A549 (cell line): ENCODE data around the gene TIPARP. TPM values are rescaled to one million over a fixed set of nuclear protein-coding genes. Genes with fewer than 3 reads are reported as not detected.

Experiments
- ATAC-seq, 2 experiments: fragments of 200-7000 bp in 1 of 2; fragments of >200 bp in 1 of 2; cut with Nextera tagmentation in 1 of 2; cut with Tn5 transposase in 1 of 2; 3 replicates each; pipeline versions ENCODE4 v1.8.0 to v1.9.1; 2018 to 2020; ENCODE audit warnings: mild to moderate bottlenecking in 1 of 2, moderate library complexity in 1 of 2
- CTCF ChIA-PET: fragments of 300-600 bp; sonication (Branson Sonifier 250); formaldehyde crosslinking; extraction: SDS; loops from one replicate; lab custom pipeline; 2021; ENCODE audit warnings: antibody characterized with exemption, inconsistent platforms; lab: Yijun Ruan, JAX
- POLR2A ChIA-PET: fragments of 350-600 bp; formaldehyde crosslinking; extraction: SDS; loops from one replicate; lab custom pipeline; 2021; ENCODE audit warnings: antibody characterized with exemption, inconsistent platforms; lab: Yijun Ruan, JAX
- DNase-seq, 2 experiments: peaks; one replicate each; pipeline versions ENCODE4 v3.0.0 to v3.0.0-alpha.2; 2011 to 2016; ENCODE audit warnings: low read depth in 1 of 2, low spot score in 1 of 2
- FAIRE-seq: peaks from 2 replicates; lab custom pipeline; 2011; peaks lifted over from hg19 to GRCh38; lab: Jason Lieb, UNC
- H3K27ac ChIP-seq, 2 experiments: fragments of >200 bp; sonication (Bioruptor Twin); formaldehyde crosslinking; 3 replicates each; pipeline ENCODE4 v1.5.1; 2016 to 2017
- H3K4me1 ChIP-seq: fragments of >200 bp; sonication (Bioruptor Twin); formaldehyde crosslinking; 3 replicates; pipeline ENCODE4 v1.6.1; 2016
- H3K4me2 ChIP-seq: fragments of >200 bp; sonication (Bioruptor Twin); formaldehyde crosslinking; 3 replicates; pipeline ENCODE4 v1.6.1; 2016
- H3K4me3 ChIP-seq: fragments of >200 bp; sonication (Bioruptor Twin); formaldehyde crosslinking; 3 replicates; pipeline ENCODE4 v1.5.1; 2016
- H3K9me3 ChIP-seq: fragments of >200 bp; sonication (Bioruptor Twin); formaldehyde crosslinking; 3 replicates; pipeline ENCODE4 v1.6.1; 2016
- CBX8 ChIP-seq: fragments of 200-600 bp; sonication (generic); IDR thresholded peaks from 2 replicates; pipeline ENCODE4 v1.6.1; 2016
- CEBPB ChIP-seq, 2 experiments: fragments of >200 bp in 1 of 2; sonication (Bioruptor Twin) in 1 of 2; formaldehyde crosslinking in 1 of 2; IDR thresholded peaks; 2 replicates each; pipeline ENCODE4 v1.6.1; 2012 to 2016
- E2F6 ChIP-seq: IDR thresholded peaks from 2 replicates; pipeline ENCODE4 v1.6.1; 2012; ENCODE audit warnings: low read depth, borderline replicate concordance
- EHMT2 ChIP-seq: fragments of 200-600 bp; sonication (generic); IDR thresholded peaks from 2 replicates; pipeline ENCODE4 v1.6.1; 2016; ENCODE audit warnings: antibody characterized with exemption, low read depth, mild to moderate bottlenecking, moderate library complexity
- HMGXB4 ChIP-seq: fragments of 250-450 bp; sonication (Bioruptor Pico); IDR thresholded peaks from 2 replicates; pipeline ENCODE4 v1.5.0; 2021; ENCODE audit warnings: mild to moderate bottlenecking, moderate library complexity, borderline replicate concordance
- HOXB5 ChIP-seq: fragments of 250-450 bp; sonication (Bioruptor Pico); IDR thresholded peaks from 2 replicates; pipeline ENCODE4 v1.5.0; 2020; ENCODE audit warnings: mild to moderate bottlenecking, moderate library complexity
- JUNB ChIP-seq: fragments of >200 bp; sonication (Bioruptor Twin); formaldehyde crosslinking; IDR thresholded peaks from 2 replicates; pipeline ENCODE4 v1.6.1; 2016
- KDM5A ChIP-seq: fragments of 200-600 bp; sonication (generic); IDR thresholded peaks from 2 replicates; pipeline ENCODE4 v1.6.1; 2016; ENCODE audit warnings: antibody characterized with exemption, mild to moderate bottlenecking
- MAFK ChIP-seq: fragments of 450-650 bp; IDR thresholded peaks from 2 replicates; pipeline ENCODE4 v1.6.1; 2014; ENCODE audit not compliant: partially characterized antibody
- MAX ChIP-seq: IDR thresholded peaks from 2 replicates; pipeline ENCODE4 v1.6.1; 2012
- NPAS2 ChIP-seq: fragments of 250-450 bp; sonication (Bioruptor Pico); IDR thresholded peaks from 2 replicates; pipeline ENCODE4 v1.8.0; 2022; ENCODE audit warnings: mild to moderate bottlenecking, moderate library complexity, borderline replicate concordance
- POLR2A ChIP-seq: IDR thresholded peaks from 2 replicates; pipeline ENCODE4 v1.6.1; 2012; ENCODE audit warnings: mild to moderate bottlenecking, low read length
- RARB ChIP-seq: fragments of 250-450 bp; sonication (Bioruptor Pico); IDR thresholded peaks from 2 replicates; pipeline ENCODE4 v1.8.0; 2021; ENCODE audit warnings: mild to moderate bottlenecking, moderate library complexity
- SREBF2 ChIP-seq: fragments of 450-650 bp; IDR thresholded peaks from 2 replicates; pipeline ENCODE4 v1.6.1; 2014; ENCODE audit warnings: mild to moderate bottlenecking, moderate library complexity
- ZFP36 ChIP-seq: fragments of 450-650 bp; IDR thresholded peaks from 2 replicates; pipeline ENCODE4 v1.6.1; 2014; ENCODE audit warnings: borderline replicate concordance; ENCODE audit not compliant: partially characterized antibody
- WGBS: methylation state at CpG from one replicate; pipeline ENCODE4 v1.1.6; 2017; ENCODE audit errors: missing lambda C conversion rate; 5-methylcytosine and 5-hydroxymethylcytosine counted together
- polyA plus RNA-seq, 4 experiments: library from polyadenylated mRNA; depleted of rRNA in 3 of 4; stranded (reverse); fragments of >200 nt; fragmentation: RNase III in 1 of 4; extraction: RNeasy Plus Mini Kit Qiagen cat#74134 plus additional on column Dnase treatment in 1 of 4; gene quantifications; 2 replicates in 3 of 4; 3 replicates in 1 of 4; pipeline ENCODE4 v1.2.3, GENCODE V29; 2011 to 2017
- TF ChIP-seq, protein P1 (sequence below): fragments of >200 bp; sonication (Bioruptor Twin); formaldehyde crosslinking; IDR thresholded peaks from 2 replicates; pipeline ENCODE4 v1.6.1; 2016
- TF ChIP-seq, protein P2 (sequence below): fragments of 200-600 bp; sonication (generic); IDR thresholded peaks from 2 replicates; pipeline ENCODE4 v1.6.1; 2016; ENCODE audit warnings: antibody characterized with exemption, mild to moderate bottlenecking, moderate library complexity

The TIPARP gene
- polyA plus RNA-seq, 2 of the 4 experiments (the other 2 are of a cell fraction), result 11.8 to 16.5 TPM

- CTCF ChIA-PET, result no interaction called here
Measured at GRCh38 chr3:156728267-156728985, 54.0 kb downstream of the TIPARP start.

DNA sequence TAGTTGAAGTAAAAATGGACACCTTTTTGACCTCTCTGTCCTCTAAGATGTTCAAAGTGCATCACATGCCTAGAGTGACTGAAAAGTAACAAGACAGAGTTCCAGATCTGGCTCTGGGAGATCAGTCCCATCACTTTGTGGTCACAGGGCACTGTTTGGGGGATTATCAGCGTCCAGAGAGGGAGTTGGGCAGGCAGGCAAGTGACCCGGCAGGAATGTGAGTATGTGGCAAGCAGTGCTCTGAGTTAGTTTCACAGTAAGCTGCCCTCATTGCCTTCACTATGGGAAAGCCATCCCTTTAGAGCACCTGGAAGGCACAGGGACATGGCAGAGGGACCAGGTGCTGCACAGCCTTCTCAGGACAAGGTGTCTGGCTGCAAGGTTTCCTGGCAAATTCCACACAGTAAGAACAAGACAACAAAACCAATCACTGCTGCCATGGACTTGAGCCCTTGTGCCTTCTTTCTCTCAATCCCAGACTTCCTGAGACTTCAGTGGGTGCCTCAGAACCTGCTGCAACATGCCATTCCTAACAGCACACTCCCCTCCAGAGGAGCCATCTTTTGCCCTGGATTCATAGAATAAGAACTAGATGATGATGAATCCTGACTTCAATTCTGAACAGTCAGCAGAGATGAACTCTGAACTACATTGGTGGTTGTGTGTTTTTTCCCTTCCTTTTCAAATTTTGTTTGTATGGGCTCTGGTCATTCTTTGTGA is 55.2 kb downstream of the TIPARP start:
- no peaks in the 10 kb centered on the region for H3K9me3 ChIP-seq
- no peak overlapping the region for H3K4me2 ChIP-seq
- H3K4me1 ChIP-seq, result peaks cover 11% of the 10 kb centered on the region; the same call in 2 of the 3 replicates
- POLR2A ChIA-PET, result no interaction called here
- DNase-seq (no peak), FAIRE-seq (no peak), ATAC-seq (peak in 1 of 2 experiments; percentile 14; a peak in 2 of 6 replicates)
- TF ChIP-seq HOXB5 (CRISPR knock-in tag) (no peak), HMGXB4 (CRISPR knock-in tag) (no peak), NPAS2 (CRISPR knock-in tag) (no peak), RARB (CRISPR knock-in tag) (no peak), ZFP36 (no peak), E2F6 (no peak), EHMT2 (no peak), CBX8 (no peak), SREBF2 (no peak), CEBPB (IDR thresholded peaks at IDR 0.05) (no peak), MAX (no peak), KDM5A (no peak)
- TF ChIP-seq, protein P1, sequence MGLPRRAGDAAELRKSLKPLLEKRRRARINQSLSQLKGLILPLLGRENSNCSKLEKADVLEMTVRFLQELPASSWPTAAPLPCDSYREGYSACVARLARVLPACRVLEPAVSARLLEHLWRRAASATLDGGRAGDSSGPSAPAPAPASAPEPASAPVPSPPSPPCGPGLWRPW, result no peak
- CTCF ChIA-PET, result no interaction called here
- no peak overlapping the region for H3K4me3 ChIP-seq
- H3K27ac ChIP-seq, result no peak overlapping the region
- WGBS, result 81% methylated on average over 2 of the region's 2 CpGs

More at GRCh38 chr3:156728267-156728985, 54.0 kb downstream of the TIPARP start:
- H3K4me2 ChIP-seq, result peak overlapping the region; percentile 36
- H3K4me1 ChIP-seq, result peaks cover 11% of the 10 kb centered on the region; the same call in 2 of the 3 replicates
- DNase-seq (peak in 1 of 2 experiments; percentile 22), FAIRE-seq (no peak)
- H3K9me3 ChIP-seq, result no peaks in the 10 kb centered on the region
- H3K4me3 ChIP-seq, result no peak overlapping the region
- POLR2A ChIA-PET, result no interaction called here
- no peak overlapping the region for H3K27ac ChIP-seq
- no peak for TF ChIP-seq POLR2A
- TF ChIP-seq MAX, result 0 out of 2 replicates have a peak, but pooled peaks have one; percentile 14
- TF ChIP-seq, protein P2, sequence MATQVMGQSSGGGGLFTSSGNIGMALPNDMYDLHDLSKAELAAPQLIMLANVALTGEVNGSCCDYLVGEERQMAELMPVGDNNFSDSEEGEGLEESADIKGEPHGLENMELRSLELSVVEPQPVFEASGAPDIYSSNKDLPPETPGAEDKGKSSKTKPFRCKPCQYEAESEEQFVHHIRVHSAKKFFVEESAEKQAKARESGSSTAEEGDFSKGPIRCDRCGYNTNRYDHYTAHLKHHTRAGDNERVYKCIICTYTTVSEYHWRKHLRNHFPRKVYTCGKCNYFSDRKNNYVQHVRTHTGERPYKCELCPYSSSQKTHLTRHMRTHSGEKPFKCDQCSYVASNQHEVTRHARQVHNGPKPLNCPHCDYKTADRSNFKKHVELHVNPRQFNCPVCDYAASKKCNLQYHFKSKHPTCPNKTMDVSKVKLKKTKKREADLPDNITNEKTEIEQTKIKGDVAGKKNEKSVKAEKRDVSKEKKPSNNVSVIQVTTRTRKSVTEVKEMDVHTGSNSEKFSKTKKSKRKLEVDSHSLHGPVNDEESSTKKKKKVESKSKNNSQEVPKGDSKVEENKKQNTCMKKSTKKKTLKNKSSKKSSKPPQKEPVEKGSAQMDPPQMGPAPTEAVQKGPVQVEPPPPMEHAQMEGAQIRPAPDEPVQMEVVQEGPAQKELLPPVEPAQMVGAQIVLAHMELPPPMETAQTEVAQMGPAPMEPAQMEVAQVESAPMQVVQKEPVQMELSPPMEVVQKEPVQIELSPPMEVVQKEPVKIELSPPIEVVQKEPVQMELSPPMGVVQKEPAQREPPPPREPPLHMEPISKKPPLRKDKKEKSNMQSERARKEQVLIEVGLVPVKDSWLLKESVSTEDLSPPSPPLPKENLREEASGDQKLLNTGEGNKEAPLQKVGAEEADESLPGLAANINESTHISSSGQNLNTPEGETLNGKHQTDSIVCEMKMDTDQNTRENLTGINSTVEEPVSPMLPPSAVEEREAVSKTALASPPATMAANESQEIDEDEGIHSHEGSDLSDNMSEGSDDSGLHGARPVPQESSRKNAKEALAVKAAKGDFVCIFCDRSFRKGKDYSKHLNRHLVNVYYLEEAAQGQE, result no peak
- TF ChIP-seq MAFK, result no peak
- no peak for TF ChIP-seq JUNB
- TF ChIP-seq, all 56 proteins: peak for 1
- 33% methylated on average over 7 of the region's 7 CpGs for WGBS
- ATAC-seq, result peak; percentile 40 to 49; a peak in 5 of 6 replicates
